ENCODE measurements around the gene MYOD1.

The MYOD1 gene

DNA sequence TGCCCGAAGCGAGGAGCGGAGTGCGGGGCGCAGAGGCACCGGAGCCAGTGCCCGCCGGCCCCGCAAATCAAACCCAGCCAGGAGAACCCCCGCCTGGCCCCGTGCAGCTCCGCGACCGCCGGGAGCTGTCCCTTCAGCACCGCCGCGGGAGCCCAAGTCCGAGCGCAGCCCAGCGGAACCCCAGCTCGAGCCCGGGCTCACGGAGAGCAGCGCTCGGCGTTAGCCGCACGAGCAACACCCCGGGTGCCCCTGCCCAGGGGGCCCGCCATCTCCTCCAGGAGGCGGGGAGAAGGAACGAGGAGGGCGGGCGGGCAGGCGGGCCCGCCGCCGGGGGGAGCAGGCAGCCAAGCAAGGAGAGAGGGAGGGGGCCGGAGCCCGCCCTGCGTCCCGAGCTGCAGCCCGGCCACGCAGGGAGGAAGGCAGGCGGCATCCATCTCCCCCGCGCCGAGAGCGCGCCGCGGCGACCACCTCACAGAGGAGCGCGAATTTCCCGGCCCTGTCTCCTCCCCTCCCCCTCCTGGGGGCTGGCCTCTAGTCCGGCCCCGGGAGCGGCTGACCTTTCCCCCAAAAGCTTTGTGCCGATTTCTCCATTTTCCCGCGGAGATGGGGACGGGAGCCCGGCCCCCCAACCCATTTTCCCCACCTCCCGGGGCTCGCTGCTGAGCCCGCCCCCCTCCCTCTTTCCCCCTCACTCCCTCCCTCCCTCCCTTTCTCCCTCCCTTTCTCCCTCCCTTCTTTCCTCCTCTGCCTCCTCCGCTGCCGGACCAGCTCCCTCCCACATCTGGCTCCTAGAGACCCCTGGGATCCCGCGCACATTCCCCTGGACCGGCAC lies 15.8 kb downstream of the MYOD1 start:
- no peak overlapping the region for H3K27ac ChIP-seq
- no peak for TF ChIP-seq ZFX (IDR thresholded peaks at IDR 0.05)
- TF ChIP-seq, protein P1, sequence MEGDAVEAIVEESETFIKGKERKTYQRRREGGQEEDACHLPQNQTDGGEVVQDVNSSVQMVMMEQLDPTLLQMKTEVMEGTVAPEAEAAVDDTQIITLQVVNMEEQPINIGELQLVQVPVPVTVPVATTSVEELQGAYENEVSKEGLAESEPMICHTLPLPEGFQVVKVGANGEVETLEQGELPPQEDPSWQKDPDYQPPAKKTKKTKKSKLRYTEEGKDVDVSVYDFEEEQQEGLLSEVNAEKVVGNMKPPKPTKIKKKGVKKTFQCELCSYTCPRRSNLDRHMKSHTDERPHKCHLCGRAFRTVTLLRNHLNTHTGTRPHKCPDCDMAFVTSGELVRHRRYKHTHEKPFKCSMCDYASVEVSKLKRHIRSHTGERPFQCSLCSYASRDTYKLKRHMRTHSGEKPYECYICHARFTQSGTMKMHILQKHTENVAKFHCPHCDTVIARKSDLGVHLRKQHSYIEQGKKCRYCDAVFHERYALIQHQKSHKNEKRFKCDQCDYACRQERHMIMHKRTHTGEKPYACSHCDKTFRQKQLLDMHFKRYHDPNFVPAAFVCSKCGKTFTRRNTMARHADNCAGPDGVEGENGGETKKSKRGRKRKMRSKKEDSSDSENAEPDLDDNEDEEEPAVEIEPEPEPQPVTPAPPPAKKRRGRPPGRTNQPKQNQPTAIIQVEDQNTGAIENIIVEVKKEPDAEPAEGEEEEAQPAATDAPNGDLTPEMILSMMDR (conservative IDR thresholded peaks at IDR 0.05), result no peak

DNA sequence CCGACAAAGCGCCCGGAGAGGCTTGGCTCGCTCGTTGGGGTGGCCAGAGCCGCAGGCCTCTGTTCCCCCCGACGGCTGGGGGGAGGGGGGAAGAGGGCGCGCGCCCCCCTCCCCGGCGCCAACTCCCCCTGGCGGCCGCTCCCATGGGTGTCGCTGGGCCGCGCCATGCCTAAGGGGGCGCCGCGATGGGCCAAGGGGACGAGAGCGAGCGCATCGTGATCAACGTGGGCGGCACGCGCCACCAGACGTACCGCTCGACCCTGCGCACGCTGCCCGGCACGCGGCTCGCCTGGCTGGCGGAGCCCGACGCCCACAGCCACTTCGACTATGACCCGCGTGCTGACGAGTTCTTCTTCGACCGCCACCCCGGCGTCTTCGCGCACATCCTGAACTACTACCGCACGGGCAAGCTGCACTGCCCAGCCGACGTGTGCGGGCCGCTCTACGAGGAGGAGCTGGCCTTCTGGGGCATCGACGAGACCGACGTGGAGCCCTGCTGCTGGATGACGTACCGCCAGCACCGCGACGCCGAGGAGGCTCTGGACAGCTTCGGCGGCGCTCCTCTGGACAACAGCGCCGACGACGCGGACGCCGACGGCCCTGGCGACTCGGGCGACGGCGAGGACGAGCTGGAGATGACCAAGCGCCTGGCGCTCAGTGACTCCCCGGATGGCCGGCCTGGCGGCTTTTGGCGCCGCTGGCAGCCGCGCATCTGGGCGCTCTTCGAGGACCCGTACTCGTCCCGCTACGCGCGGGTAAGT lies 16.6 kb downstream of the MYOD1 start:
- no peak overlapping the region for H3K27ac ChIP-seq
- no peak for TF ChIP-seq ZFX (IDR thresholded peaks at IDR 0.05)
- TF ChIP-seq, protein P1 (conservative IDR thresholded peaks at IDR 0.05), result no peak

DNA sequence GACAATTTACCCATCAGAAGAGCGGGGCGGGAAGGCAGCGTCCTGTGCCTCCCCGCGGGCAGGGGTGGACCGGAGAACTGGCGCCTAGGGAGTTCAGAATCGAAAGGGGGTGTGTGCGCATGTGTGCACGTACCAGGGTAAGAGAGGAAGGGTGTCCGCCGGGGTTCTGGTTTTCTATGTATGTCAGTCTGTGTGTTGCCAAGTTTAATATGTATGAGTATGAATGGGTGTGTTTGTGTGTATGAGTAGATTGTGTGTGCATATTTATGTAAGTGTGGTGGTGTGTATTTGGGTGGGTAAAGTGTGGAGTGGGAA lies 17.2 kb downstream of the MYOD1 start:
- no peak for TF ChIP-seq ZFX (IDR thresholded peaks at IDR 0.05)
- TF ChIP-seq, protein P1 (conservative IDR thresholded peaks at IDR 0.05), result no peak
- no peak overlapping the region for H3K27ac ChIP-seq

DNA sequence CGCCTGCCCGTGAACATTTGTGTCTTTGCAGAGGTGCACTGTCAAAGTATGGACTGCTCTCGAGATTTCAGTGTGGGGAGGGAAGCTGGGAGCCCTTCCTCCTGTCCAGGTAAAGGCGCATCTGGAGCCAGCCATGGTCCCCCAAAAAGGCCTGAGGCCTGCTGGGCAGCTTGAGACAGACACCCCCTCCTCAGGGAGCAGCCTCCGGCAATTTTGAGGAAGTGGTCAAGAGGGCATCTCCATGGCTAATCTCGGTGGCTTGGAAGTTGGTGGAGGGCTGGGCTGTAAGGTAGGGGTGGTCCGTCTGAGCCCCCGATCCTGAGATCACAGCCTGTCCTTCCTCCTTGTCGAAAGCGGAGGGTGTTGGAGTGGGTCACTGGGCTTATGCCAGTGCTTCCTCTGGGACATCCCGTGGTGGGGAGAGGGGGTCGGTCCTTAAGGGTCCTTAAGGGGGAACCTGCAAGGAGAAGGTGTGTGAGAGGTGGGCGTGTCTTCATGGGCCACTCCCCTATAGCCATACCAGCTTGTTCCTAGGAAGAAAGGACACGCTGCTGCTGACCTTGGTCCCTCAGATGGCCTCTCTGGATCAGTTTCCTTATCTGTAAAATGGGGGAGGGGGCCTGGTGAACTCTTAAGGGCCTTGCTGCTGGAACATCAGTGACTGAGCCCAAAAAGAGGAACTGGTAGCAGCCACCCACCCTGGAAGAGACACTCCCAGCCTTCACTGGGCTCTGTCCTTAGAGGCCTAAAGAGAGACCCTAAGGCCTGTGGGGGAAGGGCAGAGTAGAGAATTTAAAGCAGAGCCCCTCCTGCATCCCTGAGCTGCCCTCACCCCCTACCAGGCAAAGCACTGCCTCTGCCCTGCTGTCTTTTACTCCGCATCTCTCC lies 17.8 kb downstream of the MYOD1 start:
- no peak overlapping the region for H3K27ac ChIP-seq
- TF ChIP-seq ZFX (IDR thresholded peaks at IDR 0.05), result no peak
- TF ChIP-seq, protein P1 (conservative IDR thresholded peaks at IDR 0.05), result no peak

DNA sequence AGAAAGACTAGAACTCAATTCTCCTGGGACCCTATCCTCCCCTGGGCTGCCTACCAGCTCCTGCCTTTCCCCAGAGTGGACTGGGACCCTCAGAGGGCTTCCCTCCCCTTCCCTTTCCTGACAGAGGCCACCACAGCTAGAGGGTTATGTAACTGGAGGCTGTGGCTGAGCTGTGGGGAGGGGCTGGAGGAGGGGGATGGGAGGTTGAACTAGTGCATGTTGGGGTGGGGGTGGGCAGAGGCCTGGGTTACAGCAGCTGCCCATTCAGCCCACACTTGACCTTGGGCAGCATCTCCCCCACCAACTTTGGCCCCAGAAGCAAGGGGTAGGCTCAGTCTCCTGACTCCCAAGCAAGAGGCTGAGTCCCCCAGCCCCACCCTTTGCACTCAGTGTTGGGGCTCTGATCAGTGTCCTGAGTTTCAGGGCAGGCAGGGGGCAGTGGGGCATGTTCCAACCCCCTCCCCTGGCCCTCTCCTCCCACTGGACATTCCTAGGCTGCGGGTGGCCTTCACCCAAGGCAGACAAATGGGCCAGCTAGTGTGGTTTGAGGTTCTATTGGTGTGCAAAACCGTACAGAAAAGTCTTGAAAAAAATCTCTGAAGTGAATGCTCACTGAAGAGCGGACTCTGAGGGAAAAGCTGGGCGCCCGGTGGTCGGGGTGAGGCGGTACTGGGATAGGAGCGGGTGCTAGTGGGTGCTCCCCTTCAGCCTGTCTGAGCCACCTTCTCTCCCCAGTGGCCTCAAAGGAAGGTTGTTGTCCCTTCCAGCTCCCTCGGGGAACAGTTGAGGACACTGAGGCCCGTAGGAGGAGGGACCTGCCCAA lies 19.0 kb downstream of the MYOD1 start:
- TF ChIP-seq, protein P1 (conservative IDR thresholded peaks at IDR 0.05), result no peak
- no peak for TF ChIP-seq ZFX (IDR thresholded peaks at IDR 0.05)
- H3K27ac ChIP-seq, result no peak overlapping the region

DNA sequence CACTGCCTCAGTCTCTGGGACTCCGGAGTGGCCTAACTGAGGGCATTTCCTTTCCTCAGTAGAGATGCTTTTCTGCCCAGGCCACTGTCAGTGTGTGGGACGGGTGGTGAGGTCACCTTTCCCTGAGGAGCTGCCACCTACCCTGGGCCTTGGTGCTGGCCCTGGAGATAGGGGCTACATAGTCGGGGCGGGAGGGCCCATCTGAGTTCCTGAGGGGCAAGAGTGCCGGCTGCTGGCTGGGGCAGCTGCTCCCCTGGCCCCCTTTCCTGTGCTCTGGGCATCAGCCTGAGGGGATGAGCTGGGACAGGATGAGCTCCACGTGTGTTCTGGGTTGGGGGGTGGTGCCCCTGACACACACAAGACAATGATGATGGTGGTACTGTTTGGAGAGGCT lies 20.6 kb downstream of the MYOD1 start:
- H3K27ac ChIP-seq, result no peak overlapping the region
- no peak for TF ChIP-seq ZFX (IDR thresholded peaks at IDR 0.05)
- TF ChIP-seq, protein P1 (conservative IDR thresholded peaks at IDR 0.05), result no peak
